B cell (primary cell): Measurements from ENCODE around the gene XYLB. TPM values are rescaled to one million over a fixed set of nuclear protein-coding genes. Genes with fewer than 3 reads are reported as not detected.

Source experiments
- ATAC-seq: fragments of 200-7000 bp; cut with Tn5 transposase; one replicate; pipeline ENCODE4 v1.10.0; 2021; ENCODE audit warnings: low read depth, mild to moderate bottlenecking, moderate number of reproducible peaks, moderate library complexity
- CTCF ChIA-PET: fragments of 350-600 bp; sonication (Branson Sonifier 250); formaldehyde crosslinking; loops from one replicate; lab custom pipeline; 2021; ENCODE audit warnings: antibody characterized with exemption, inconsistent platforms; lab: Charles Lee
- POLR2A ChIA-PET: fragments of 350-600 bp; sonication (Branson Sonifier 250); formaldehyde crosslinking; loops from one replicate; lab custom pipeline; 2021; ENCODE audit warnings: antibody characterized with exemption; lab: Charles Lee
- DNase-seq: peaks from one replicate; pipeline ENCODE4 v3.0.0; 2013
- H2AFZ ChIP-seq: 2 replicates; pipeline ENCODE4 v1.6.1; 2012; ENCODE audit warnings: mild to moderate bottlenecking, low read depth, low read length; ENCODE audit not compliant: insufficient read depth, poor library complexity, severe bottlenecking
- H3K27ac ChIP-seq, 2 donors: 1 replicate in 1 of 2; 2 replicates in 1 of 2; pipeline ENCODE4 v1.5.1; 2012 to 2013; ENCODE audit warnings: low read length in 2 of 2, mild to moderate bottlenecking in 2 of 2, moderate library complexity in 1 of 2
- H3K27me3 ChIP-seq, 4 experiments: fragments of 200-600 bp in 1 of 4; sonication (generic) in 1 of 4; replicated peaks in 1 of 4; 1 replicate in 2 of 4; 2 replicates in 2 of 4; pipeline versions ENCODE4 v1.6.1 to v1.7.0; 2013 to 2016; ENCODE audit warnings: low read length in 3 of 4, mild to moderate bottlenecking in 2 of 4, mixed read lengths in 1 of 4, moderate library complexity in 1 of 4; ENCODE audit not compliant: insufficient read depth in 4 of 4, control insufficient read depth in 3 of 4; ENCODE audit errors: control extremely low read depth in 1 of 4
- H3K36me3 ChIP-seq, 2 experiments: replicated peaks in 1 of 2; 1 replicate in 1 of 2; 2 replicates in 1 of 2; pipeline versions ENCODE4 v1.6.1 to v1.7.1; 2013; ENCODE audit warnings: low read length in 1 of 2; ENCODE audit not compliant: insufficient read depth in 2 of 2, control insufficient read depth in 1 of 2; ENCODE audit errors: control extremely low read depth in 1 of 2, extremely low read depth in 1 of 2
- H3K4me1 ChIP-seq, 2 donors: fragments of 200-600 bp in 1 of 2; sonication (generic) in 1 of 2; 1 replicate in 1 of 2; 2 replicates in 1 of 2; pipeline versions ENCODE4 v1.5.1 to v1.6.1; 2013 to 2017; ENCODE audit warnings: low read length in 2 of 2; ENCODE audit not compliant: control insufficient read depth in 2 of 2, insufficient read depth in 2 of 2
- H3K4me2 ChIP-seq: replicated peaks from 2 replicates; pipeline ENCODE3; 2012; ENCODE audit warnings: mild to moderate bottlenecking, low read depth, low read length; ENCODE audit not compliant: poor library complexity, severe bottlenecking
- H3K4me3 ChIP-seq, 5 experiments: fragments of 200-600 bp in 1 of 5; sonication (generic) in 1 of 5; 1 replicate in 3 of 5; 2 replicates in 2 of 5; pipeline versions ENCODE4 v1.5.1 to v1.7.0; 2011 to 2016; ENCODE audit warnings: low read length in 4 of 5, mild to moderate bottlenecking in 4 of 5, low read depth in 2 of 5, control low read depth in 1 of 5, moderate library complexity in 1 of 5; ENCODE audit not compliant: insufficient read depth in 1 of 5; ENCODE audit errors: control extremely low read depth in 1 of 5, extremely low read depth in 1 of 5
- H3K79me2 ChIP-seq: fragments of 200-600 bp; sonication (generic); one replicate; pipeline ENCODE4 v1.6.0; 2016; ENCODE audit warnings: low read length; ENCODE audit not compliant: control insufficient read depth, insufficient read depth
- H3K9ac ChIP-seq: fragments of 200-600 bp; sonication (generic); 2 replicates; pipeline ENCODE4 v1.6.1; 2017; ENCODE audit warnings: mild to moderate bottlenecking, low read length, moderate library complexity
- H3K9me3 ChIP-seq, 3 donors: one replicate each; pipeline versions ENCODE4 v1.6.1 to v1.7.1; 2013; ENCODE audit warnings: low read length in 2 of 3; ENCODE audit not compliant: control insufficient read depth in 2 of 3, insufficient read depth in 1 of 3; ENCODE audit errors: control extremely low read depth in 1 of 3
- H4K20me1 ChIP-seq: 2 replicates; pipeline ENCODE4 v1.6.0; 2012; ENCODE audit warnings: mild to moderate bottlenecking, low read length; ENCODE audit not compliant: insufficient read depth, control insufficient read depth, poor library complexity, severe bottlenecking
- H3K27ac Mint-ChIP-seq: one replicate; pipeline ENCODE4 v1.8.0; 2021; ENCODE audit warnings: mixed read lengths
- H3K27me3 Mint-ChIP-seq: one replicate; pipeline ENCODE4 v1.8.0; 2021; ENCODE audit warnings: mixed read lengths
- H3K4me1 Mint-ChIP-seq: one replicate; pipeline ENCODE4 v1.8.0; 2021; ENCODE audit warnings: mixed read lengths
- H3K4me3 Mint-ChIP-seq: one replicate; pipeline ENCODE4 v1.8.0; 2021; ENCODE audit warnings: mixed read lengths
- H3K9me3 Mint-ChIP-seq: one replicate; pipeline ENCODE4 v1.8.0; 2022; ENCODE audit warnings: mixed read lengths; ENCODE audit not compliant: insufficient read depth
- EZH2 ChIP-seq: IDR thresholded peaks from 2 replicates; pipeline ENCODE4 v1.6.1; 2012; ENCODE audit warnings: borderline replicate concordance, low read depth, mild to moderate bottlenecking, moderate library complexity, low read length; ENCODE audit not compliant: insufficient read depth, poor library complexity, severe bottlenecking
- WGBS: methylation state at CpG from one replicate; pipeline ENCODE4 v1.1.5; 2013; ENCODE audit warnings: missing lambda C conversion rate; ENCODE audit not compliant: insufficient coverage; 5-methylcytosine and 5-hydroxymethylcytosine counted together
- intact Hi-C: fragments of 100-400 bp; cut with micrococcal nuclease; formaldehyde crosslinking; loops from one replicate; pipeline ENCODE4 v1.10.0; 2022
- polyA plus RNA-seq: library from polyadenylated mRNA; depleted of rRNA; stranded (reverse); fragments of >200 nt; gene quantifications from 2 replicates; pipeline ENCODE4 v1.2.3, GENCODE V29; 2012
- total RNA-seq, 2 donors: library from RNA; stranded (reverse); fragments of 120-200 nt in 1 of 2; gene quantifications; 1 replicate in 1 of 2; 2 replicates in 1 of 2; pipeline versions ENCODE4 v1.2.3 to v1.2.4, GENCODE V29; 2013 to 2022
- TF ChIP-seq, protein P1 (sequence below): fragments of 200-600 bp; IDR thresholded peaks from one replicate; pipeline ENCODE4 v1.8.0; 2022; ENCODE audit warnings: antibody characterized with exemption, mild to moderate bottlenecking

The XYLB gene
- total and polyA plus RNA-seq, 2 donors (not counting 1 experiment from before 2014, with no cell fraction given), result 0.19 to 0.71 TPM

DNA sequence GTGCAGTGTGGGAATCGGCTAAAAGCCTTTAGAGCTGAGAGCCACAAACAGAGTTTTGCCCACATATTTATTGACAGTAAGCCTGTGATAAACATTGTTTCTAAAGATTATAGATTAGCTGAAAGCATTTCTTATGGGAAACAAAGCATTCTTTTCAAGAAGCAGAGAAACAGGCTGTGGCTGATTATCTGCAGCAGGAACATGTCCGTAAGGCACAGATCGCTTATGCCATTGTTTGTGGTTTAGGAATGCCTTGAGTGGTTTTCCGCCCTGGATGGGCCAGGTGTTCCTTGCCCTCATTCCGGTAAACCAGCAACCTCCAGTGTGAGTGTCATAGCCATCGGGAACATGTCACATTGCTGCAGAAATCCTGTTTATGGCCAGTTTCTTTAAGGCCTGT is 12.5 kb downstream of the XYLB start:
- Mint-ChIP-seq H3K27me3 (no peaks in the 10 kb centered on the region), H3K9me3 (no peaks in the 10 kb centered on the region), H3K4me3 (no peak overlapping the region), H3K27ac (no peak overlapping the region), H3K4me1 (no peaks in the 10 kb centered on the region)
- DNase-seq (no peak), ATAC-seq (no peak)
- Histone ChIP-seq H3K4me3 (no peak overlapping the region), H3K27ac (no peak overlapping the region), H3K9ac (no peak overlapping the region), H3K36me3 (no peaks in the 10 kb centered on the region), H3K27me3 (no peaks in the 10 kb centered on the region), H2AFZ (no peak overlapping the region), H3K79me2 (no peaks in the 10 kb centered on the region), H3K4me1 (no peaks in the 10 kb centered on the region), H4K20me1 (no peaks in the 10 kb centered on the region), H3K9me3 (no peaks in the 10 kb centered on the region), H3K4me2 (no peak overlapping the region)
- WGBS, result 96% methylated on average over 5 of the region's 6 CpGs
- CTCF ChIA-PET, result no interaction called here
- no peak for TF ChIP-seq EZH2
- TF ChIP-seq, protein P1, sequence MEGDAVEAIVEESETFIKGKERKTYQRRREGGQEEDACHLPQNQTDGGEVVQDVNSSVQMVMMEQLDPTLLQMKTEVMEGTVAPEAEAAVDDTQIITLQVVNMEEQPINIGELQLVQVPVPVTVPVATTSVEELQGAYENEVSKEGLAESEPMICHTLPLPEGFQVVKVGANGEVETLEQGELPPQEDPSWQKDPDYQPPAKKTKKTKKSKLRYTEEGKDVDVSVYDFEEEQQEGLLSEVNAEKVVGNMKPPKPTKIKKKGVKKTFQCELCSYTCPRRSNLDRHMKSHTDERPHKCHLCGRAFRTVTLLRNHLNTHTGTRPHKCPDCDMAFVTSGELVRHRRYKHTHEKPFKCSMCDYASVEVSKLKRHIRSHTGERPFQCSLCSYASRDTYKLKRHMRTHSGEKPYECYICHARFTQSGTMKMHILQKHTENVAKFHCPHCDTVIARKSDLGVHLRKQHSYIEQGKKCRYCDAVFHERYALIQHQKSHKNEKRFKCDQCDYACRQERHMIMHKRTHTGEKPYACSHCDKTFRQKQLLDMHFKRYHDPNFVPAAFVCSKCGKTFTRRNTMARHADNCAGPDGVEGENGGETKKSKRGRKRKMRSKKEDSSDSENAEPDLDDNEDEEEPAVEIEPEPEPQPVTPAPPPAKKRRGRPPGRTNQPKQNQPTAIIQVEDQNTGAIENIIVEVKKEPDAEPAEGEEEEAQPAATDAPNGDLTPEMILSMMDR, result no peak
- POLR2A ChIA-PET, result no interaction called here
- intact Hi-C loops, result no loop called here

DNA sequence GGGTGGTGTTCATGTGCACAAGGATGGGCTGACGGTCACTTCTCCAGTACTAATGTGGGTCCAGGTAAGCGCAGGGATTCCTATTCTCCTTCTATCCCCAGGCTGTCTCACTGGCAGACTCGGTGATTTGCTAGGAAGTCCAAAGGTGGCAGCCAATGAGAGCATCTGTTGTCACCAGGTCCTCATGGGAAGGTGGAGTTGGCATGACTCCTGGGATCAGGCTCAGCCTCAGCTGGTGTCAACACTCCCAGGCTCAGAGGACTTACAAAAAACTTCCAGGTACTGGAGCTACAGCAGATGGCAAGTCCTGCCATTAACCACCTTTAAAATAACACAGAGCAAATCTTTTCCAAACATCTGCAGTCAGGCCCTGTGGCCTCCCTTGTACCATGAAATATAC is 13.8 kb downstream of the XYLB start:
- Histone ChIP-seq H3K4me2 (no peak overlapping the region), H3K9ac (no peak overlapping the region), H3K27ac (no peak overlapping the region), H3K27me3 (no peaks in the 10 kb centered on the region), H3K4me1 (no peaks in the 10 kb centered on the region), H2AFZ (no peak overlapping the region), H4K20me1 (no peaks in the 10 kb centered on the region), H3K4me3 (no peak overlapping the region), H3K36me3 (no peaks in the 10 kb centered on the region), H3K79me2 (no peaks in the 10 kb centered on the region), H3K9me3 (no peaks in the 10 kb centered on the region)
- intact Hi-C loops, result no loop called here
- CTCF ChIA-PET, result no interaction called here
- no peak overlapping the region for H3K4me3 Mint-ChIP-seq
- H3K4me1 Mint-ChIP-seq, result no peaks in the 10 kb centered on the region
- DNase-seq (no peak), ATAC-seq (no peak)
- no peak overlapping the region for H3K27ac Mint-ChIP-seq
- 100% methylated on average over 2 of the region's 3 CpGs for WGBS
- no peaks in the 10 kb centered on the region for H3K27me3 Mint-ChIP-seq
- TF ChIP-seq, protein P1, result no peak
- TF ChIP-seq EZH2, result no peak
- no peaks in the 10 kb centered on the region for H3K9me3 Mint-ChIP-seq
- POLR2A ChIA-PET, result no interaction called here
